ENCODE data around the gene RPAIN. TPM values are rescaled to one million over a fixed set of nuclear protein-coding genes. Genes with fewer than 3 reads are reported as not detected.

Gene RPAIN, protein sequence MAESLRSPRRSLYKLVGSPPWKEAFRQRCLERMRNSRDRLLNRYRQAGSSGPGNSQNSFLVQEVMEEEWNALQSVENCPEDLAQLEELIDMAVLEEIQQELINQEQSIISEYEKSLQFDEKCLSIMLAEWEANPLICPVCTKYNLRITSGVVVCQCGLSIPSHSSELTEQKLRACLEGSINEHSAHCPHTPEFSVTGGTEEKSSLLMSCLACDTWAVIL
- 35.2 and 42.4 TPM in 2 replicates for total RNA-seq

DNA sequence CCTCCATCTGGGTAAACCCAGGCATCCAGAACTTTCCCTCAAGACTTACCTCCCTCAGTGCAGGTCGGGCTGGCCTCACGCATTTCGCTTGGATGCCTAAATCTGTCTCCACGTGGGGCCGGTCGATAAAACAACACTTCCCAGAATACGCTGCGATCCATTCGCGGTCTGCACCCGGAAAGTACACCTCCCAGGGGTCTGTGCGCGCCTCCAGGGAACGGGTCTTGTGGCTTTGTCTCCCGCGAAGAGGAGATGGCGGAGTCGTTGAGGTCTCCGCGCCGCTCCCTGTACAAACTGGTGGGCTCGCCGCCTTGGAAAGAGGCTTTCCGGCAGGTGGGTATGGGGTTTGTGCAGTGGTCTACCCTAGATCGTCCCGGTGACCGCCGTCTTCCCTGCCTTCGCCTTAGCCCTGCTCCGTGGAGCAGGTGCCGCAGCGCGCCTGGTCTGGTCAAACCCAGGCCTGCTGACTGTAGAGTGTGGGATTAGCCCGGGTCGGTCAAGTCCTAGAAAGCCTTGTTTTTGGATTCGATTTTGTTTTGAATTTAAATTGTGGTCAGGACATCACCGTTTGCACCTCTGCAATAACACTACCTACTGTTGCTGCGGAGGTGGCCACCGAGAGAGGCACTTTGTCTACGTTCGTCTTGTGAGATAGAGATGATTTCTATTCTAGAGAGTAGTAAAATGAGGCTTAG lies at the start of gene RPAIN:
TSS of gene RPAIN (plus strand) at position 224 of the 695 bp plus-strand sequence. CDS start at position 253, 29 bp downstream.

DNA sequence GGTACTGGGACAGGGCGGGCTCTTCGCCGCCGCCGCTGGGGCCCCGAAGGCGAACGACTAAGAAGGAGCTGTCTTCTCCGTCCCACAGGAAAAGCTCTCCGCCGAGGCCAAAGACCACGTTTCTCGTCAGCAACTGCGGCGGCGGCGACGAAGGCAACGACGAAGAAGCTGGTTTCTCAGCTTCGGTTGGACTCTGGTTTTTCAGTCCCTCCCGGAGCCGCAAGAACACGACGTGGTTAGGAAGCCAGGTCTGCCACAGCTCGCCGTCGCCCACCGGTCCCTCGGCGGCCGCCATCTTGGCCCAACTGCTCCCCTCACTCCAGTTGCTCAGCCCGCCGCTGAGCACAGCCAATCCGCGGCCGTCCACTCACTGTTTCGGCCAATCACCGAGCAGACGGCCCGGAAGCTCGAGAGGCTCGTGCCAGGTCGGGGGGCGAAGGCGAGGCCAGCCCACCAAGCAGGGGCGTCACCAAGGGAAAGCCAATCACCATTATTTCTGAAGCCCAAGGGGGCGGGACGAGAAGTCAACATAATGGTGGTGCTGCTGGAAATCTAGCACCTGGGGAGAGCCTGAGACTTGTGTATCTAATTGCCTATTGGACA lies 525 bp upstream of the RPAIN start, which contains the start of gene NUP88:
TSS of gene NUP88 (minus strand) at position 307 of the 603 bp plus-strand sequence. CDS start at position 295, 12 bp downstream.

DNA sequence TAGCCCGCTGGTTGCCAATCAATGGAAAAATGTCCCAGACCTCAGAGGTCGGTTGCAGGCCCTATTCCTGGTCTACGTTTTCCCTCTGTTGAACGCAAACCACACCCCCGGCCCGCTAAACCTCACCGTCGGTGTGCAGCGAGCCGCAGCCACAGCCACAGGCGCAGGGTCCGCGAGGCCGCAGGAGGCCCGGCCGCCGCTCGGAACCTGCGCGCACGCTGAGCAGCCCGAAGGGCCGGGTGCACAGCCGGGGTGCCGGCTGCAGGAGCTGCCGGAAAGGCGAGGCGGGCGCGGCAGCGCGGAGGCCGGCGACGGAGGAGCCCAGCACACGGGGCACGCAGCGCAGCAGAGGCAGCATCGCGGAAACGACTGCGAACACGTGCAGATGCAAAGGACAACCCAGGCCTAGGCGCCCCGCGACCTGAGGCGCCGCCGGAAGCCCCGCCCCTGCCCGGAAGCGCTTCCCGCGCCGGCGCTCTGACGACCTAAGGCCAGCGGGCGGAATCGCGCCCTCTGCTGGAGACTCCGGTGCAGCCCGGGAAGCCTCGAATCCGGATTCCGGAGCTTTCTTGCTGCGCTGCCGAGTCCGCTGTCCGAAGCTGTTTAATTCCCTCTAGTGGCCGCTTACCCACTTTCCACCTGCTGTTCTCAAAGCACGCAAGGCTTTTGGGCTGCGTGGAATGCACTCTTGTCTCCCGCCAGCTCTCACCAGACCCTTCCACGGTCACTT lies 18.9 kb downstream of the RPAIN start, which contains the start of gene C1QBP:
TSS of gene C1QBP (minus strand) at position 440 of the 730 bp plus-strand sequence. CDS start at position 358, 82 bp downstream.

Other genes starting within 250 kb of the RPAIN start
- gene ZNF594, start 228.3 kb upstream of the RPAIN start, total RNA-seq: 4.9 and 5.4 TPM in 2 replicates
- not detected in 2 replicates for gene SCIMP, start 185.3 kb upstream of the RPAIN start, total RNA-seq
- 18.0 and 21.5 TPM in 2 replicates for gene RABEP1, start 137.9 kb upstream of the RPAIN start, total RNA-seq
- gene NUP88, start 520 bp upstream of the RPAIN start, total RNA-seq: 110 TPM in 2 replicates
- 266 and 295 TPM in 2 replicates for gene C1QBP, start 19.0 kb downstream of the RPAIN start, total RNA-seq
- gene DHX33, start 48.8 kb downstream of the RPAIN start, total RNA-seq: 7.0 and 7.1 TPM in 2 replicates
- 29.0 and 34.8 TPM in 2 replicates for gene DERL2, start 66.0 kb downstream of the RPAIN start, total RNA-seq
- gene MIS12, start 66.4 kb downstream of the RPAIN start, total RNA-seq: 13.8 and 18.2 TPM in 2 replicates
- gene NLRP1, start 164.3 kb downstream of the RPAIN start, total RNA-seq: 22.3 and 24.4 TPM in 2 replicates